Inflammatory macrophage (primary cell): ENCODE results near the gene CALHM5.

ENCODE experiments used
- DNase-seq, 2 donors: peaks; one replicate each; pipeline ENCODE4 v3.0.0-alpha.2; 2020 to 2022

The CALHM5 gene

DNA sequence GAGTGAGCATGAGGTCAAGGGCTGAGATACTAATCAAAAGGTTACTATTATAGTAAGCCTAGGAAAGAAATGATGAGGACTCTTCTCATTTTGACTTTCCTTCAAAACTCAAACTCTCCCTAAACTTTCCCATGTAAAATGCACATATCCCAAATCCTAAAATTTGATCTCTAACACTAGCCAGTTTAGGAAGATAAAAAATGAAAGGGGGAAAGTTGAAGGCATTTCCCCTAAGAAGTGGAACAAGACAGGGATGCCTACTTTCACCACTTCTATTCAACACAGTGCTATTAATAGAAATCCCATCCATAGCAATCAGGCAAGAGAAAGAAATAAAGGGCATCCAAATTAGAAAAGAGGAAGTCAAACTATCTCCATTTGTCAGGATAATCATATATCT lies 2.9 kb upstream of the CALHM5 start:
- no peak for DNase-seq

- no peak for DNase-seq
These were observed 696 bp downstream of the CALHM5 start for GRCh38 chr6:116512111-116512559.

GRCh38 chr6:116512734-116513133 lies 1.3 kb downstream of the CALHM5 start:
- no peak for DNase-seq

GRCh38 chr6:116513224-116513875 lies 1.9 kb downstream of the CALHM5 start:
- no peak for DNase-seq

DNA sequence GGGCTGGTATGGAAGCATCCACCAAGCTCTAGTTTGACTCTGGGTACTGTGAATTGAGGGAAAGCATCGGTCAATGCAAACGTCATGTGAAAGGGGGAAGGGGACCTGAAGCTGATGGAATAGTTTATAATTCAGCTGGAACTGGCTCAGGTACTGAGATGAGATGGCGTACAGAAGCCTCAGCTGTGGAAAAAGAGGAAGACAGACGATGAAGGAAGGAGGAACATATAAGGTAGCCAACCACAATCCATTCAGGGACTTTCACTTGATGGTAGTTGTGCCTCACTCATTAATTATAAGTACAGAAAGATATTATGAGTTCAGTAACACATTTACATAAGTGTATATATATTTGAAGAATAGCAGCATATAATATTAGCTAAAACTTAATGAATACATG lies 2.7 kb downstream of the CALHM5 start:
- DNase-seq = no peak

- DNase-seq = no peak
These were observed 3.7 kb downstream of the CALHM5 start for GRCh38 chr6:116515141-116515540.

DNA sequence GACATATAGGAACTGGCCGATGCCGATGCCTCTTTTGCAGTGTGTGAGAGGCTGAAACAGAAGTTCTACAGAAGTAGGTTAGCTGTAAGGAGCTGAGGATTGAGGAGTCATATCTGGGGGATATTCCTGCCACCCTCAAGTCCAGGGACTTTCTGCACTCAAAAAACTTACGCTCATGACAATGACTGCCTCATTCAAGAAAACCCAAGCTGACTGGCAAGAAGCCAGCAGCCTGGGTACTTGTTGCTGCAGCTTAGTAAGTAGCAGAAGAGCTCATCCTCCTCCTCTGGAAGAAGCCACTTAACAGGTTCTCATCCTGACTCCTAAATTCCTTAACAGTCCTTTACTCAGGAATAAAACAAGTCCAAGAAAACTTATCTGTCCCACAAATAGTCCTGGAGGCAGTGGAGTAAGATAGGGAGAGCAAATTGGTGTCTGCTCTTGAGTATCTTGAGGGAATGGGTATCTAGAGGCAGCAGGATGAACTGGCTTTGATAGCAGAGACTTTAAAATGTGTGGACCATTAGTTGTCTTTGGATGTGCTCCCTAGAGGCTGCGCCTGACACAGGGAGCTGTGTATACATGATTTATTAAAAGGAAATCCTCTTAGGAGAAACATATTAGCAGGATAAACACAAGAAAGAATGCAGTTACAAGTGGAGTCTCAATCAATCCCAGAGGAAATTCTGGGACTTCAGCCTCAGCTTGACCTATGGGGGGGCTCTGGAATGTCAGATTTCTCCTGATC lies 7.4 kb downstream of the CALHM5 start:
- no peak for DNase-seq

GRCh38 chr6:116522896-116523295 lies 11.5 kb downstream of the CALHM5 start:
- DNase-seq = no peak

- DNase-seq = no peak
These were observed 12.8 kb downstream of the CALHM5 start for GRCh38 chr6:116524236-116524635.

- DNase-seq = no peak
These were observed 16.7 kb downstream of the CALHM5 start for GRCh38 chr6:116528133-116528532.

GRCh38 chr6:116528780-116529179 lies 17.3 kb downstream of the CALHM5 start:
- DNase-seq = no peak

- peak; percentile 16 to 55 for DNase-seq
These were observed 18.2 kb downstream of the CALHM5 start for GRCh38 chr6:116529466-116530290.

GRCh38 chr6:116530436-116530835 lies 19.0 kb downstream of the CALHM5 start:
- DNase-seq = no peak

- peak; percentile 73 to 86 for DNase-seq
These were observed 20.5 kb downstream of the CALHM5 start for GRCh38 chr6:116531675-116532570.

DNA sequence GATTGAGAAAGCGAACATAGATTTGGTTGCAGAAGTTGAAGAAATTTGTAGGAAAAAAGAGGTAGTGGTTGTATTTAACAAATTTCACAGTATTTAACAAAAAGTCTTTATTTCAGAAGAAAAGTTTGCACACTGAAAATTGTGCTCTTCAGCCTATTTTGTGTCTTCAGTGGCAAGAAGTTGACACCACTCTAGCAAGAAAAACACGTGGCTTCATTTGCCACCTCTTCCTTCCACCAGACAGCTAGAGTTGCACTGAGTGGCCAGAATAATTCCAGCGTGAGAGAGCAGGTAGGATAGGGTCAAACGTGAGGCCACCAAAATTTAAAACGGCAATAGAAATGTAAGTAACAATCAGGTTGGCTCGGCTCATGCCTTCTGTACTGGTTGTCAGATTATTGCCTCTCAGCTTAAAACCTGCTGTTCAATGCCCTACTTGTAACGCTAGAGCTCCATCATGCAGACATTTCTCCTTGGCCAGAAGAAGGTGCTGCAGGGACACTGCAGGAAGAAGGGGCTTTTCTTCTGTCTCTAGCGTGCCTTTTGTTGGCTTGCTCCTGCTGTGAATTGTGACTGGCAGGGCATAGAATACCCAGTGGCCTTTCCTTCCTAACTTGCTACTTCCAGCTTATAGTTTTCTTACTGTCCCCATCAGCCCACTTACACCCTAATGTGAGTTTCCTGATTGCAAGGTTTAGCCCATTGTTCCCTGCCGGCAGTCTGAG lies 22.0 kb downstream of the CALHM5 start:
- peak in 1 of 2 donors; percentile 47 for DNase-seq

- DNase-seq = no peak
These were observed 23.7 kb downstream of the CALHM5 start for GRCh38 chr6:116535109-116535508.

GRCh38 chr6:116536216-116536621 lies 24.8 kb downstream of the CALHM5 start:
- peak; percentile 60 to 77 for DNase-seq

GRCh38 chr6:116542426-116542825 lies 31.0 kb downstream of the CALHM5 start:
- DNase-seq = no peak

- DNase-seq = no peak
These were observed 31.7 kb downstream of the CALHM5 start for GRCh38 chr6:116543149-116543548.

GRCh38 chr6:116545651-116546050 lies 34.2 kb downstream of the CALHM5 start, which contains the start of gene TRAPPC3L:
Gene TRAPPC3L, minus strand, starts transcription at chr6:116545684. Its CDS starts 170 bp downstream, at chr6:116545514.
- no peak for DNase-seq

DNA sequence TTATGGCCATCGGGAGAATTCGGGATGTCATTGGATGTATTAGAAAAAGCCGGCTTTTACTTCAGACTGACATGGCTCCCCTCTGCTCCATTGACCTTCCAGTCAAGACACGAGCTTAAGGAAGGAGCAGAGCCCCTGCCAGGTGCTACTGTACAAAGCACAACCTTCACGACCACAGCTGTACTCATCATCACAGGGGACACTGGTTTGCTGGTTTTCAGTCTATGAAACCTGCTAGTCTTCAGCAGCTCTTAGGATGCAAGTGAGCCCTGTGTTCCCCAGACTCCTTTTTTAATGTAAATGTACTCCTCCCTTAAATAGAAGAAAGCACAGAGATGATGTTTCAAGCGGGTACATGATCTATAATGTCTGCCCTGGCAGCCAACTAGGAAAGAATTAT lies 35.9 kb downstream of the CALHM5 start:
- no peak for DNase-seq
